HFFc6 (cell line): Measurements from ENCODE around the gene USP2. TPM values are rescaled to one million over a fixed set of nuclear protein-coding genes. Genes with fewer than 3 reads are reported as not detected.

Experiments used
- DNase-seq: peaks from one replicate; pipeline ENCODE4 v3.0.0-alpha.2; 2018
- H3K27ac Mint-ChIP-seq: 2 replicates; pipeline ENCODE4 v1.8.0; 2020; ENCODE audit warnings: mild to moderate bottlenecking, mixed read lengths
- H3K27me3 Mint-ChIP-seq: 2 replicates; pipeline ENCODE4 v1.8.0; 2021; ENCODE audit warnings: mild to moderate bottlenecking, moderate library complexity, mixed read lengths; ENCODE audit not compliant: insufficient read depth
- H3K36me3 Mint-ChIP-seq: 2 replicates; pipeline ENCODE4 v1.8.0; 2021; ENCODE audit warnings: low read depth, mixed read lengths
- H3K4me1 Mint-ChIP-seq: 2 replicates; pipeline ENCODE4 v1.8.0; 2020; ENCODE audit warnings: low read depth, mixed read lengths
- H3K4me3 Mint-ChIP-seq: 2 replicates; pipeline ENCODE4 v1.8.0; 2020; ENCODE audit warnings: mild to moderate bottlenecking, moderate library complexity, mixed read lengths
- H3K9me3 Mint-ChIP-seq: 2 replicates; pipeline ENCODE4 v1.8.0; 2020; ENCODE audit warnings: mild to moderate bottlenecking, mixed read lengths
- CTCF ChIP-seq: fragments of 200-600 bp; sonication (generic); IDR thresholded peaks from 2 replicates; pipeline ENCODE4 v1.5.0; 2021; ENCODE audit warnings: antibody characterized with exemption, mild to moderate bottlenecking
- total RNA-seq, 6 experiments: library from RNA; stranded (reverse); fragmentation: NEBNext Ultra II Directional; extraction: Animal tissue kit (Norgen Biotek cat#: 25700); gene quantifications; 2 replicates in 1 of 6; 3 replicates in 5 of 6; pipeline ENCODE4 v1.2.3, GENCODE V29; 2021

Gene USP2
- total RNA-seq, 6 experiments from 2014 or later, result 0.32 to 0.71 (median 0.49) TPM

GRCh38 chr11:119316729-119317591 lies 64.5 kb downstream of the USP2 start, which contains the start of gene MCAM:
MCAM (minus strand) TSS chr11:119317130; CDS start chr11:119317101, 29 bp downstream.
- H3K4me3 Mint-ChIP-seq, result peak within 1 kb of the TSS; percentile 72
- no peak for TF ChIP-seq CTCF
- H3K27me3 Mint-ChIP-seq, result peaks cover 11% of the 10 kb centered on the region; the same call in 1 of the 2 replicates
- H3K4me1 Mint-ChIP-seq, result peaks cover 9% of the 10 kb centered on the region
- H3K36me3 Mint-ChIP-seq, result no peaks in the 10 kb centered on the region
- no peaks in the 10 kb centered on the region for H3K9me3 Mint-ChIP-seq
- H3K27ac Mint-ChIP-seq, result no peak within 1 kb of the TSS
- DNase-seq, result no peak

- no peak for DNase-seq
- Mint-ChIP-seq H3K36me3 (no peaks in the 10 kb centered on the region), H3K27ac (no peak overlapping the region), H3K4me3 (peak overlapping the region; percentile 72), H3K9me3 (no peaks in the 10 kb centered on the region), H3K27me3 (peaks cover 11% of the 10 kb centered on the region; the same call in 1 of the 2 replicates), H3K4me1 (peaks cover 9% of the 10 kb centered on the region)
- no peak for TF ChIP-seq CTCF
Measured at GRCh38 chr11:119316016-119316728, 65.3 kb downstream of the USP2 start.

GRCh38 chr11:119315131-119316015 lies 66.1 kb downstream of the USP2 start:
- no peaks in the 10 kb centered on the region for H3K36me3 Mint-ChIP-seq
- peaks cover 11% of the 10 kb centered on the region; the same call in 1 of the 2 replicates for H3K27me3 Mint-ChIP-seq
- no peaks in the 10 kb centered on the region for H3K9me3 Mint-ChIP-seq
- no peak for DNase-seq
- H3K4me1 Mint-ChIP-seq, result peaks cover 9% of the 10 kb centered on the region
- H3K4me3 Mint-ChIP-seq, result peak overlapping the region; percentile 24; the same call in 1 of the 2 replicates
- H3K27ac Mint-ChIP-seq, result no peak overlapping the region
- peak; percentile 31; the same call in 1 of the 2 replicates for TF ChIP-seq CTCF

- H3K27ac Mint-ChIP-seq, result no peak overlapping the region
- peaks cover 13% of the 10 kb centered on the region for H3K27me3 Mint-ChIP-seq
- peaks cover 9% of the 10 kb centered on the region for H3K4me1 Mint-ChIP-seq
- no peak for TF ChIP-seq CTCF
- no peaks in the 10 kb centered on the region for H3K9me3 Mint-ChIP-seq
- H3K4me3 Mint-ChIP-seq, result no peak overlapping the region
- no peaks in the 10 kb centered on the region for H3K36me3 Mint-ChIP-seq
- DNase-seq, result no peak
Measured at GRCh38 chr11:119314726-119315125, 66.8 kb downstream of the USP2 start.

- H3K27me3 Mint-ChIP-seq, result peaks cover 7% of the 10 kb centered on the region
- no peak overlapping the region for H3K4me3 Mint-ChIP-seq
- peaks cover 12% of the 10 kb centered on the region for H3K4me1 Mint-ChIP-seq
- peaks cover 3% of the 10 kb centered on the region; the same call in 1 of the 2 replicates for H3K36me3 Mint-ChIP-seq
- no peak overlapping the region; the same call in 1 of the 2 replicates for H3K27ac Mint-ChIP-seq
- DNase-seq, result no peak
- H3K9me3 Mint-ChIP-seq, result no peaks in the 10 kb centered on the region
- TF ChIP-seq CTCF, result no peak
Measured at GRCh38 chr11:119310682-119311052, 70.8 kb downstream of the USP2 start.
